Smooth muscle cell (in vitro differentiated cells): ENCODE results near the gene CDKL1. TPM values are rescaled to one million over a fixed set of nuclear protein-coding genes. Genes with fewer than 3 reads are reported as not detected.

Source experiments
- DNase-seq: peaks from one replicate; lab custom pipeline; 2025; ENCODE audit not compliant: unreplicated experiment; lab: John Stamatoyannopoulos, UW
- H2AFZ ChIP-seq: fragments of 200-600 bp; sonication (generic); 2 replicates; pipeline ENCODE4 v1.6.0; 2016; ENCODE audit warnings: antibody characterized with exemption, low read depth, mild to moderate bottlenecking
- H3F3A ChIP-seq: fragments of 200-600 bp; sonication (generic); 2 replicates; pipeline ENCODE4 v1.6.0; 2017; ENCODE audit warnings: antibody characterized with exemption, low read depth
- H3K27ac ChIP-seq: fragments of 200-600 bp; sonication (generic); 2 replicates; pipeline ENCODE4 v1.5.1; 2016; ENCODE audit warnings: low read depth, mild to moderate bottlenecking
- H3K27me3 ChIP-seq: fragments of 200-600 bp; sonication (generic); 2 replicates; pipeline ENCODE4 v1.6.1; 2016; ENCODE audit warnings: low read depth, mild to moderate bottlenecking
- H3K36me3 ChIP-seq: fragments of 200-600 bp; sonication (generic); 2 replicates; pipeline ENCODE4 v1.5.1; 2016; ENCODE audit warnings: low read depth
- H3K4me1 ChIP-seq: fragments of 200-600 bp; sonication (generic); 2 replicates; pipeline ENCODE4 v1.5.1; 2016; ENCODE audit warnings: low read depth
- H3K4me2 ChIP-seq: fragments of 200-600 bp; sonication (generic); 2 replicates; pipeline ENCODE4 v1.6.0; 2016; ENCODE audit warnings: mild to moderate bottlenecking
- H3K4me3 ChIP-seq: fragments of 200-600 bp; sonication (generic); 2 replicates; pipeline ENCODE4 v1.5.1; 2016; ENCODE audit warnings: mild to moderate bottlenecking
- H3K79me2 ChIP-seq: fragments of 200-600 bp; sonication (generic); 2 replicates; pipeline ENCODE4 v1.6.0; 2016; ENCODE audit warnings: low read depth, mild to moderate bottlenecking
- H3K9ac ChIP-seq: fragments of 200-600 bp; sonication (generic); 2 replicates; pipeline ENCODE4 v1.6.0; 2016; ENCODE audit warnings: low read depth
- H3K9me3 ChIP-seq: fragments of 200-600 bp; sonication (generic); replicated peaks from 2 replicates; pipeline ENCODE4 v1.5.1; 2016; ENCODE audit warnings: low read depth
- H4K20me1 ChIP-seq: fragments of 200-600 bp; sonication (generic); 2 replicates; pipeline ENCODE4 v1.6.0; 2016; ENCODE audit warnings: low read depth
- CTCF ChIP-seq: fragments of 200-600 bp; sonication (generic); IDR thresholded peaks from 2 replicates; pipeline ENCODE4 v1.5.1; 2017; ENCODE audit warnings: borderline replicate concordance, mild to moderate bottlenecking, antibody characterized with exemption; ENCODE audit not compliant: insufficient read depth, poor library complexity, severe bottlenecking
- WGBS: methylation state at CpG from one replicate; pipeline ENCODE4 v1.1.7; 2016; ENCODE audit warnings: low lambda C conversion rate; 5-methylcytosine and 5-hydroxymethylcytosine counted together
- polyA plus RNA-seq: library from polyadenylated mRNA; unstranded; fragments of >200 nt; fragmentation: Nextera tagmentation; extraction: Ambion mirVana; gene quantifications from 2 replicates; pipeline ENCODE4 v1.2.1, GENCODE V29; 2016
- total RNA-seq: library from RNA; depleted of rRNA; stranded (reverse); fragments of >200 nt; gene quantifications from 2 replicates; pipeline ENCODE4 v1.2.3, GENCODE V29; 2014

The CDKL1 gene
- total and polyA plus RNA-seq, 2 experiments from 2014 or later, result 1.6 to 4.9 TPM

GRCh38 chr14:50301914-50302313 lies 94.8 kb downstream of the CDKL1 start:
- H3K4me3 ChIP-seq, result no peak overlapping the region
- H3K27ac ChIP-seq, result no peak overlapping the region
- no peak for TF ChIP-seq CTCF
- H4K20me1 ChIP-seq, result no peaks in the 10 kb centered on the region
- no peaks in the 10 kb centered on the region for H3K79me2 ChIP-seq
- H3K27me3 ChIP-seq, result no peaks in the 10 kb centered on the region
- no peaks in the 10 kb centered on the region for H3K4me1 ChIP-seq
- no peak overlapping the region for H2AFZ ChIP-seq
- H3K9me3 ChIP-seq, result no peaks in the 10 kb centered on the region
- no peak overlapping the region for H3K9ac ChIP-seq
- no peak for DNase-seq
- H3F3A ChIP-seq, result no peaks in the 10 kb centered on the region
- no peak overlapping the region for H3K4me2 ChIP-seq
- no peaks in the 10 kb centered on the region for H3K36me3 ChIP-seq

DNA sequence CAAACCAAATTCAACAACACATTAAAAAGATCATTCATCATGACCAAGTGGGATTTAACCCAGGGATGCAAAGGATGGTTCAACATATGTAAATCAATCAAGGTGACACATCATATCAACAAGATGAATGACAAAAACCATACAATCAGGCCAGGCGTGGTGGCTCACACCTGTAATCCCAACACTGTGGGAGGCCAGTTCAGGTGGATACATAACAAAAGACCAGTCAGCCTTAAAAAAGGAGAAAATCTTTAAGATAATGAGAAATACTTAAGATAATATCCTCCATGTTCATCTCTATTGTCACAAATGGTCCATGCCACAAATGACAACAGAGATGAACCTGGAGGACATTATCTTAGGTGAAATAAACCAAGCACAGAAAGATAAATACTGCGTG lies 97.1 kb downstream of the CDKL1 start:
- Histone ChIP-seq H3K4me2 (no peak overlapping the region), H3K27ac (no peak overlapping the region), H3K4me1 (no peaks in the 10 kb centered on the region), H3F3A (no peaks in the 10 kb centered on the region), H3K36me3 (no peaks in the 10 kb centered on the region), H2AFZ (no peak overlapping the region), H3K9ac (no peak overlapping the region), H3K9me3 (no peaks in the 10 kb centered on the region), H3K4me3 (no peak overlapping the region), H3K79me2 (no peaks in the 10 kb centered on the region), H3K27me3 (no peaks in the 10 kb centered on the region), H4K20me1 (no peaks in the 10 kb centered on the region)
- WGBS, result 93% methylated on average over 2 of the region's 2 CpGs
- no peak for TF ChIP-seq CTCF
- no peak for DNase-seq

DNA sequence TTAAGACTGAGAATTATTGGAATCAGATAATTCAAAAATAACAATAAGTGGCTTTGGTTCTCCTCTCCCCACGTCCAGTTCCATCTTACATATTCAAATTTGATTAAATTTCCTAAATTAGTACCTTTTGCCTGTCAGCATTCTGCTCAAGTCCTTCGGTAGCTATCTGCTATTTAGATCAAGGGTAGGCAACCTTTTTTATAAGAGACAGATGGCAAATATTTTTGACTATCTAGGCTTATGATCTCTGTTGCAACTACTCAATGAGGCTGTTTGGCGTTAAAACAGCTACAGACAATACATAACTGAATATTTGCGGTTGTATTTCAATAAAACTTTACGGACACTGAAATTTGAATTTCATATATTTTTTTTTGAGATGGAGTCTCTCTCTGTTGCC lies 106.4 kb downstream of the CDKL1 start:
- Histone ChIP-seq H3K9me3 (no peaks in the 10 kb centered on the region), H3K9ac (no peak overlapping the region), H3K27me3 (no peaks in the 10 kb centered on the region), H3K4me1 (no peaks in the 10 kb centered on the region), H2AFZ (no peak overlapping the region), H3F3A (no peaks in the 10 kb centered on the region), H4K20me1 (no peaks in the 10 kb centered on the region), H3K4me2 (no peak overlapping the region), H3K27ac (no peak overlapping the region), H3K4me3 (no peak overlapping the region), H3K79me2 (no peaks in the 10 kb centered on the region), H3K36me3 (no peaks in the 10 kb centered on the region)
- 87% methylated on average over 5 of the region's 5 CpGs for WGBS
- no peak for TF ChIP-seq CTCF
- DNase-seq, result no peak

DNA sequence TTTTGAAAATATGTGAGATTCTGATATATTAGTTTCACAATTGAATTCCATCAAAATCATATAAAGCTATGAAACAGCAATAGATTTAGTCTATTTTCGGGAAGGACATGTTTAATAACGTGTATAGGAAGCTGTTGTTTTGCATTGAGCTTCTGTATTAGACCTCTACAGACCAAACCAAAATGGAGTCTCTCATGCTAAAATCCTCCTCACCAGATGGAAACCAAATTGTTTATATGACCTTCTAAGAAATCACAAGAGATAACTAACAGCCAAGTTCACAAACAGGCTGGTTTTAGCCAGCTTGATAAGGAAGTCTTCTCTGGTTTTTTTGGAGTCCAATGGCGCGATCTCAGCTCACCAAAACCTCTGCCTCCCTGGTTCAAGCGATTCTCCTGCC lies 108.5 kb downstream of the CDKL1 start:
- Histone ChIP-seq H3K9ac (no peak overlapping the region), H3K4me2 (no peak overlapping the region), H3K9me3 (no peaks in the 10 kb centered on the region), H4K20me1 (no peaks in the 10 kb centered on the region), H3K27ac (no peak overlapping the region), H2AFZ (no peak overlapping the region), H3K36me3 (no peaks in the 10 kb centered on the region), H3K27me3 (no peaks in the 10 kb centered on the region), H3K79me2 (no peaks in the 10 kb centered on the region), H3K4me1 (no peaks in the 10 kb centered on the region), H3K4me3 (no peak overlapping the region), H3F3A (no peaks in the 10 kb centered on the region)
- no peak for DNase-seq
- no peak for TF ChIP-seq CTCF
- WGBS, result 97% methylated on average over 5 of the region's 5 CpGs
